ENCODE measurements around the gene GABPA. TPM values are rescaled to one million over a fixed set of nuclear protein-coding genes. Genes with fewer than 3 reads are reported as not detected.

The GABPA gene
- total RNA-seq, 1 donor from 2014 or later = 66.5 TPM

GRCh38 chr21:25701529-25701928 lies 33.2 kb upstream of the GABPA start:
- H3K4me2 ChIP-seq = no peak overlapping the region
- H4K20me1 ChIP-seq (ENCODE audit: low read depth) = no peaks in the 10 kb centered on the region
- no peaks in the 10 kb centered on the region for H3K9me3 ChIP-seq (ENCODE audit: low read depth)
- no peaks in the 10 kb centered on the region for H3K4me1 Mint-ChIP-seq
- TF ChIP-seq, protein P1, sequence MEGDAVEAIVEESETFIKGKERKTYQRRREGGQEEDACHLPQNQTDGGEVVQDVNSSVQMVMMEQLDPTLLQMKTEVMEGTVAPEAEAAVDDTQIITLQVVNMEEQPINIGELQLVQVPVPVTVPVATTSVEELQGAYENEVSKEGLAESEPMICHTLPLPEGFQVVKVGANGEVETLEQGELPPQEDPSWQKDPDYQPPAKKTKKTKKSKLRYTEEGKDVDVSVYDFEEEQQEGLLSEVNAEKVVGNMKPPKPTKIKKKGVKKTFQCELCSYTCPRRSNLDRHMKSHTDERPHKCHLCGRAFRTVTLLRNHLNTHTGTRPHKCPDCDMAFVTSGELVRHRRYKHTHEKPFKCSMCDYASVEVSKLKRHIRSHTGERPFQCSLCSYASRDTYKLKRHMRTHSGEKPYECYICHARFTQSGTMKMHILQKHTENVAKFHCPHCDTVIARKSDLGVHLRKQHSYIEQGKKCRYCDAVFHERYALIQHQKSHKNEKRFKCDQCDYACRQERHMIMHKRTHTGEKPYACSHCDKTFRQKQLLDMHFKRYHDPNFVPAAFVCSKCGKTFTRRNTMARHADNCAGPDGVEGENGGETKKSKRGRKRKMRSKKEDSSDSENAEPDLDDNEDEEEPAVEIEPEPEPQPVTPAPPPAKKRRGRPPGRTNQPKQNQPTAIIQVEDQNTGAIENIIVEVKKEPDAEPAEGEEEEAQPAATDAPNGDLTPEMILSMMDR (IDR thresholded peaks at IDR 0.05) = no peak
- TF ChIP-seq EZH2phosphoT487 (IDR thresholded peaks at IDR 0.05) (no peak), EZH2 (IDR thresholded peaks at IDR 0.05) (no peak)
- H3K27me3 ChIP-seq = no peaks in the 10 kb centered on the region
- H3K36me3 ChIP-seq = no peaks in the 10 kb centered on the region
- H3K79me2 ChIP-seq (ENCODE audit: low read depth) = no peaks in the 10 kb centered on the region
- no peak overlapping the region for H3K27ac Mint-ChIP-seq
- no peaks in the 10 kb centered on the region for H3K9me3 Mint-ChIP-seq
- no peaks in the 10 kb centered on the region for H3F3A ChIP-seq (ENCODE audit: low read depth)
- H3K4me1 ChIP-seq = no peaks in the 10 kb centered on the region
- H3K4me3 Mint-ChIP-seq = no peak overlapping the region
- H3K27me3 Mint-ChIP-seq (ENCODE audit: insufficient read depth, low read depth) = peaks cover 3% of the 10 kb centered on the region
- H3K9ac ChIP-seq = no peak overlapping the region
- DNase-seq (ENCODE audit: low spot score) = no peak
- H3K4me3 ChIP-seq = no peak overlapping the region
- peaks cover 25% of the 10 kb centered on the region for H3K36me3 Mint-ChIP-seq
- H3K27ac ChIP-seq = no peak overlapping the region
- H2AFZ ChIP-seq (replicated peaks) = no peak overlapping the region

DNA sequence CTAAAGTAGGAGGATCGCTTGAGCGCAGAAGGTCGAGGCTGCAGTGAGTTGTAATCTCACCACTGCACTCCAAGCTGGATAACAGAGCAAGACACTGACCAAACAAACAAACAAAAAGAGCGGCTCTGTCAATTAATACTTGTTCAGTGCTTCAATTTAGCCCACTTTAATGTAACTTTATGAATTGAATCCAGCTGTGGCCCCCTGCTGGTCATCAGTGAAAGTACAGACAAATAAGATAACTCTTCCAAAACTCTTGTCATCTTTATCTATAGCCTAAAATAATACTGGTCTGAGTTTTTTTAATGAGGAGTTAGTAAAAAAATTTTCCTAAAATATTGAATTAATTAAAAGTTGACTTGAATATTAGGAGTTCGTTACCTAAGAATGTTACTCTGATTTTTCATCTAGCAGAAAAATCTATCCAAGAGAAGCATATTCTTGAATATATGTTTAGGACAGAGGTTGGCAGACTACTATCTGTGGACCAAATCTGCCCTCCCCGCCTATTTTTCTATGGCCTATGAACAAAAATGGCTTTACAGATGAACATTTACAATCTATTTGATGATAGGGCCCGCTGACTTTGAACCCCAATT lies 26.2 kb upstream of the GABPA start:
- Mint-ChIP-seq H3K4me3 (no peak overlapping the region), H3K27me3 (ENCODE audit: insufficient read depth, low read depth) (no peaks in the 10 kb centered on the region), H3K36me3 (peaks cover 9% of the 10 kb centered on the region), H3K27ac (no peak overlapping the region), H3K9me3 (no peaks in the 10 kb centered on the region), H3K4me1 (no peaks in the 10 kb centered on the region)
- no peak overlapping the region for H3K4me3 ChIP-seq
- H3K36me3 ChIP-seq = no peaks in the 10 kb centered on the region
- H3K27ac ChIP-seq = no peak overlapping the region
- no peaks in the 10 kb centered on the region for H3K9me3 ChIP-seq (ENCODE audit: low read depth)
- no peak overlapping the region for H3K4me2 ChIP-seq
- TF ChIP-seq EZH2phosphoT487 (IDR thresholded peaks at IDR 0.05) (no peak), EZH2 (IDR thresholded peaks at IDR 0.05) (no peak)
- TF ChIP-seq, protein P1 (IDR thresholded peaks at IDR 0.05) = peak; percentile 96
- no peaks in the 10 kb centered on the region for H3K79me2 ChIP-seq (ENCODE audit: low read depth)
- no peaks in the 10 kb centered on the region for H3F3A ChIP-seq (ENCODE audit: low read depth)
- H3K4me1 ChIP-seq = no peaks in the 10 kb centered on the region
- no peak overlapping the region for H2AFZ ChIP-seq (replicated peaks)
- peak; percentile 51 for DNase-seq (ENCODE audit: low spot score)
- H3K9ac ChIP-seq = no peak overlapping the region
- no peaks in the 10 kb centered on the region for H3K27me3 ChIP-seq
- no peaks in the 10 kb centered on the region for H4K20me1 ChIP-seq (ENCODE audit: low read depth)

- Histone ChIP-seq H3K79me2 (ENCODE audit: low read depth) (no peaks in the 10 kb centered on the region), H3K27ac (no peak overlapping the region), H3K4me1 (no peaks in the 10 kb centered on the region), H3K9me3 (ENCODE audit: low read depth) (no peaks in the 10 kb centered on the region), H3F3A (ENCODE audit: low read depth) (no peaks in the 10 kb centered on the region), H2AFZ (replicated peaks) (no peak overlapping the region), H3K4me2 (no peak overlapping the region), H3K36me3 (no peaks in the 10 kb centered on the region), H3K4me3 (no peak overlapping the region), H3K9ac (no peak overlapping the region), H3K27me3 (no peaks in the 10 kb centered on the region), H4K20me1 (ENCODE audit: low read depth) (no peaks in the 10 kb centered on the region)
- H3K4me1 Mint-ChIP-seq = no peaks in the 10 kb centered on the region
- H3K4me3 Mint-ChIP-seq = no peak overlapping the region
- peak; percentile 20 for DNase-seq (ENCODE audit: low spot score)
- H3K9me3 Mint-ChIP-seq = no peaks in the 10 kb centered on the region
- TF ChIP-seq EZH2 (IDR thresholded peaks at IDR 0.05) (no peak), EZH2phosphoT487 (IDR thresholded peaks at IDR 0.05) (no peak)
- TF ChIP-seq, protein P1 (IDR thresholded peaks at IDR 0.05) = no peak
- H3K27ac Mint-ChIP-seq = no peak overlapping the region
- H3K36me3 Mint-ChIP-seq = peaks cover 11% of the 10 kb centered on the region
- no peaks in the 10 kb centered on the region for H3K27me3 Mint-ChIP-seq (ENCODE audit: insufficient read depth, low read depth)
Observed at GRCh38 chr21:25709684-25710265, 25.0 kb upstream of the GABPA start.

Measured in neural progenitor cell (in vitro differentiated cells).